HG03521 (cell line): Measurements from ENCODE around the gene NRCAM.
A peak's percentile ranks its signal among the peaks of the same experiment; 100 is the strongest.
"Not testable (repeated sequence)": the region's sequence is repeated elsewhere in the genome, so short reads cannot be mapped to it uniquely, and the experiment has no call there.

ENCODE experiments used
- ATAC-seq: cut with Tn5 transposase; IDR thresholded peaks from one replicate; pipeline ENCODE4 v1.9.1; 2021; ENCODE audit warnings: mild to moderate bottlenecking, moderate library complexity; ENCODE audit not compliant: unreplicated experiment

The NRCAM gene

GRCh38 chr7:108455998-108456677 lies at the start of gene NRCAM:
TSS of gene NRCAM (minus strand) at chr7:108456436. CDS start at chr7:108240064, 216,372 bp downstream.
- no peak for ATAC-seq

GRCh38 chr7:108504576-108504975 lies 48.3 kb upstream of the NRCAM start:
- ATAC-seq = not testable (repeated sequence)

DNA sequence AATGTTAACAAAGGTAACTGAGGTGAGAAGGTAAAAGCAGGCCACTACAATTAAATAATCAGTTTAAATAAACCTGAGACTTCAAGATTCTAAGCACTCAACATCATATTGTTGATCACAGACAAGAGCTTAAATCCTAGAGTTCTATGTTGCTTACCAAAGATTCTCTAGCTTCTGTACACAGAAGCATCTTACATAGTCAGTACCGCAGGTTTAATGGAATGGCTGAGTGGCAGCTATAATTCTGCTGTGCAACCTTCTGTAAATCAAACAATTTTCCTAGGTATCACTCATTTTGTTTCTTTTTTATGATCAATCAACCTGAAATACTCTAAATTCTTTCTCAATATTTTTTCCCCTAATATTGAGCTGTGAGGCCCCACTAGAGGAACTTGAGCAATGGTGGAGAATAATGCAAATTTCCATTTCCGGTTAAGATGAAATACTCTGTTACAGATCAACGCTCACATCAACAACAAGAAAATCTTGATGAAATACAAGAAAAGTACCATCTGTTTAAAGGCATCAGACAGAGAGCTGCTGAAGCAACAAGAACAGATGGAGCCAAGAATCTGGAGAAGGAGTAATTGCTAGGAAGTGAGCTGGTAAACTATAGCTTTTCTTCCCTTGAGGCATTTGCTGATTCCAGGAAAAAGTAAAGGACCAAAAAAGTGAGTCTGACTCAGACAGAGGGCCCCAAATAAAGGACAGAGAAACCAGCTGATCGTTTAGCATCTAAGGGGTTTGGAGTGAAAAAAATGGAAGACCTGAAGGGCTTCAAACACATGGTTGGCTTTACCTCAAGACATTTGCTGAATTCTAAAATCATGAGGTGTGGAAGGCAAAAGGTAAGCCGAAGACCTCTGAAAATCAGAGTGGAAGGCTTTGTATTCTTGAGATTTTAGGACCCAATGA lies 47.1 kb upstream of the NRCAM start:
- ATAC-seq = peak; percentile 90

- no peak for ATAC-seq
Measured at GRCh38 chr7:108499566-108499965, 43.3 kb upstream of the NRCAM start.

DNA sequence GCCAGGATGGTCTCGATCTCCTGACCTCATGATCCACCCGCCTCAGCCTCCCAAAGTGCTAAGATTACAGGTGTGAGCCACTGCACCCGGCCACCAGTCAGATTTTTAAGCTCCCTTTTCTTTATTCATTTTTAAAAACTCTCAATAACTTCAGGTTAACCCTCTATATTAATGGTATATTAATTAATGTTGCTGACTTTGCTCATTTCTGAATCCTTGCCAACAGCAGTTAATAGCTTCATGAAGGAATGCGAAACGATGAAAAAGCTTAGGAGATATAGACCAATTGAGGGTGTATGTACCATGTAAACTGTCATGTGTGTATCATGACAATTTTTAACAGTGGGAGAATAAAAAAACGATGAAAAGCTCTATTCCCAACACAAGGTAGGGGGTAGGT lies 42.2 kb upstream of the NRCAM start:
- no peak for ATAC-seq

DNA sequence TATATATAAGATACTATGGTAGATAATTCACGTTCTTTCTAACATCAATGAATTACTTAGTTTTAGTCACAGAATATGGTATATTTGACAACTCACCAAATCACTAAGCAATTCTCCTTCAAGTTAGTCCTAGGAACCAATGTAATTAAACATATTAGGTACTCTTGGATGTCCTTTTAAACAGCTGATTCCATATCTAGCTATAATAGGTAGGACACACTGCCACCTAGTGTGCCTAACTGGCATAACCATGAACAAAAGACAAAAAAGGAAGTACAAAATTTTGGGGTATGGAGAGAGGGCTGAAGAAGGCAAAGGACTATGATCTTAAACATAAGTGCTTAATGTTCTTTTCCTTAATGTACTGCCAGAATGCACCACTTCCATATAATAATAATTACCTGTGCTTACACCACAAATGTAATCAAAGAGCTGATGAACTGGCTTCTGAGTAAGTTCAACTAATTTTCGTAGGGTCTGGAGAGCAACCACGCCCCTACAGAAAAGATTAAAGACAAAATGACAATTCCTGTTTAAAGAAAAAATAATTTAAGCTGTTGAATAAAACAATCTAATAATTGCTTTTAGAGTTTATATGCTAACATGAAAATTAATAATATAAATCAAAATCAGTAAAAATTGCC lies 41.0 kb upstream of the NRCAM start:
- ATAC-seq = peak; percentile 87

DNA sequence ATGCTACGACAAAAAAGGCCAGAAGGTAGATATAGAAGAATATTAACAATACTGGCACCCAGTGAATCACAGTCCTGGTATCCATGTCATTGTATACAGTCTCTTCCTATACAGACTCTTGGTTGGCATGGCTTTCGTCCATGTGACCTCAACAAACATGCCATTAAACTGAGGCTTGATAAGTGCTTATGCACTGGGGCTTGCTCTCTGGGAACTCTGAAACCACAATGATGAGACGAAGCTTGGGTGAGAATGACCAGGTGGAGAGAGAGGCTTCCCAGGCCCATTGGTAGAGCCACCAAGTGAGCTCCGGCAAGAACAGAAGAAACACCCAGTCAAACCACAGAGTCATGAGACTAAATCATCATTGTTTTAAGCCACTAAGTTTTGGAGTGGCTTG lies 36.5 kb upstream of the NRCAM start:
- ATAC-seq = no peak

DNA sequence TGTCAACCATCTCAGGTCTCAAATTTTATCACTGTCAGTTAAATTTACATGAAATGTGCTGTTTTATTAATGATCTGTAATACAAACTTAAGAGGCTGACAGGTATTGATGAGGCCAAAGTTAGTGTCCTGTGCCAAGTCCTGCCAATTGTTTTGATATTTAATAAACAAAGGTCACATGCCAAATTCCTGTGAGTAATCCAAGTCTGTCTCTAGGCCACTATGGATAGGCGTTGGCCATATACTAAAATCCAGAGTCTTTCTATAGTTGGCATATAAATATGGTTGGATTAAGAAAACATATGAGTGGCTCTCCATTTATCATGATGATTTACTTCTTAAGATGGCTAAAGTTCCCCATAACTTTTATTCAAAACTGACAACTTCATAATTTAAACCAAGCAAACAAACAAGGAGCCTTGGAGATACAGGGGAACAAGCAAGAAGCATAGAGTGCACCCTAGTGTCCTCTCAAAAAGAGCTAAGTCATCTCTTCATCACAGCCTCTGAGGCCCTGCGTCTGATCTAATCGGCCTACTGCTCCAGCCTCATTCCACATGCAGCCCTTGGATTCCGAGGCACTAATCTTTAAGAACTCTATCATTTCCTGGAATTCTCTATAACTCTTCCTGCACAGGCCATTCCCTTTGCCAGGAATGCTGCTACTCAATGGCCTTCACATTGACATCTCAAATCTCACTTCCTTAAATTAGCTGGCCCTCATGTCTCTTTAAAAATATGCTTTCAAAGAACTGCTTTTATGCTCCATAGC lies 32.7 kb upstream of the NRCAM start:
- ATAC-seq = no peak

DNA sequence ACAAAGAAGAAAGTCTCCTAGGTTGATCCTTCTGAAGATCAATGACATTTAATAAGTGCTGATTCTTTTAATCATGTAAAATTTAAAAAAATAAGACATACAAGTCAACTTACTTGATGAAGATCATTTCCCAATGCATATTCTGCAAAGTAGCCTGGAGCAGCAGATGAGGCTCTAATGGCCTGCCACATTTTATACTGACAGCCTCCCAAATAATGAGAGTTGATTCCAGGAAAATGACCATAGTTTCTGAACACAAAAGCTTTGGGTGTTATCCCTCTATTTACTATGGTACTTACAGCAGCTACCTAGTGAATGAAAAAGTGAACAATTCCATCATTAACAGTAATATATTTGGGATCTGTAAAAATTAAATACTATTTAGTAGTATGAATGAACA lies 31.4 kb upstream of the NRCAM start:
- ATAC-seq = no peak

- ATAC-seq = no peak
Measured at GRCh38 chr7:108486291-108486966, 30.2 kb upstream of the NRCAM start.

DNA sequence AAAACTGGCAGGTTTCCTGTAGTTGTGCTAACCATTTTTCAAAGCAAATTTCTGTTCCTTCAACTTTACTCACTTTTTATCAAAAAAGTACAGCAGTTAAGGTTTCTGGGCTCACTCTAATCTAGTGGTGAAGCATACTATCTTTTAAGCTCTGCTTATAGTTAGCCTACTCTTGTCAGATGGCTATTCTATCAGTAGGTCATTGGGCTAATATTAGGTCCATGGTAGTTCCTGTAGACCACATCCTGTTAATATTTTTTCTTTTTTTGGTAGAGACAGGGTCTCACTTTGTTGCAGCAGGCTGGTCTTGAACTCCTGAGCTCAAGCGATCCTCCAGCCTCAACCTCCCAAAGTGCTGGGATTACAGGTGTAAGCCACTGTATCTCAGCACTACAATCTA lies 27.9 kb upstream of the NRCAM start:
- ATAC-seq = no peak

DNA sequence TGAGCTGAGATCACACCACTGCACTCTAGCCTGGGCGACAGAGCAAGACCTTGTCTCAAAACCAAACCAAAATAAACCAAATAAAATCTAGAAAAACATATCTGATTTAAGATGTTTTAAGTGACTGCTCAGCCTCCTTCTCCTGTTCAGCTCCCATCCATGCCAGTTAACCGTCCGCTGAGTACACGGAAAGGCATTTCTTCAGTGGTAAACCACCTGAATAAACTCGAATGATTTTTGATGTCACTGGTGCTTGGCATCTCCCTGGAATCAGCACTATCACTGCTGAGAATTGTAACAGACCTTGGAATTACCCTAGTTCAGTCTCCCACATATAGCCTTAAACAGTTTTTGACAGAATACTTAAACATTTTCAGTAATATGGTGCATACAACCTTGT lies 24.1 kb upstream of the NRCAM start:
- no peak for ATAC-seq

DNA sequence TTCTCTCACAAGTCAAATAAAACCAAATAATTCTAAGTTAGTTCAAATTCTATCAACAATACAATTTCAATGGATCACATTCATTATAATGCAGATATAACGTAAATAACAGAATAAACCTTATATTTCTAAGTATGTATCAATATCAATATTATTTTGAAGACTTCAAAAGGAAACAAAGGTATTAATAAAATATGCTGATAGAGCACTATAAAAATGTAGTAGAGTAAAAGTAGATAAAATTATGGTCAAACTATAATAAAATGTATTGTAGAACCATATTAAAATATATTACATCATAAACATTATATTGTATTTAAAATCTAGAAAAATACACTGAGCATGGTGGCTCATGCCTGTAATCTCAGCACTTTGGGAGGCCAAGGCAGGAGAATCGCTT lies 23.5 kb upstream of the NRCAM start:
- no peak for ATAC-seq

DNA sequence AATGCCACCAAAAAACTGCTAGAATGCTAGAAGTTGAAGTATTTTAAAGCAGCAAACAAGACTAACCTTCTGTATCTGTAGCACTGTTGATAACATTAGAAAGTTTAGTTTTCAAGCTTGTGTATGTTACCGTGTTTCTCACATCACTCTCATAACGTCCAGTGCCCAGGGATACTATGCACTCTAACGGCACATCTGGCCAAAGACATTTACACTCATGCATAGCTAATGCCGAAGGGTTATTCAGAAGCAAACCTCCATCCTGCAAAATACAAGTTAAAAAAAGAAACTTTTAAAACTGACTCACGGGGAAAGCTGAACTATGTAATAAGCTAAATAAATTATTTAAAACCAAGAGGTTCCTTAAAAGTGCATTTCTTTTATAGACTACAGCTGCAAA lies 22.9 kb upstream of the NRCAM start:
- ATAC-seq = no peak

- no peak for ATAC-seq
Measured at GRCh38 chr7:108468246-108468645, 12.0 kb upstream of the NRCAM start.

DNA sequence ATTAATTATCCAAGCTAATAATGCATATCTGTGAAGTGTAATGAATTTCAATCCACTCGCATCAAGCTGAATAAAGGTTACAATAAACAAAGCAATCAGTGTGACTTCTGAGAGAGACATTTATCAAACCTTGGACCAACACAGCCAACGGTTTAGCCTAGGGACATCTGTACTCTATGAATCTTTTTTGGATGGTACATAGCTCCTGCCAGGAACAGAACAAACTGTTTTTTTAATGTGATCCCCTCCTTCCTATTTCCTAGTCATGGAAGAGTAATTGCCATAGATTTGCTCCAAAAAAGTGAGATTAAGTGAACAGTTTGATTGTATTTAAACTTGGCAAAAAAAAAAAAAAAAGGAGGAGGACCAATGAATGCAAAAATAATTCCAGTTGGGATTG lies 11.2 kb upstream of the NRCAM start:
- no peak for ATAC-seq

DNA sequence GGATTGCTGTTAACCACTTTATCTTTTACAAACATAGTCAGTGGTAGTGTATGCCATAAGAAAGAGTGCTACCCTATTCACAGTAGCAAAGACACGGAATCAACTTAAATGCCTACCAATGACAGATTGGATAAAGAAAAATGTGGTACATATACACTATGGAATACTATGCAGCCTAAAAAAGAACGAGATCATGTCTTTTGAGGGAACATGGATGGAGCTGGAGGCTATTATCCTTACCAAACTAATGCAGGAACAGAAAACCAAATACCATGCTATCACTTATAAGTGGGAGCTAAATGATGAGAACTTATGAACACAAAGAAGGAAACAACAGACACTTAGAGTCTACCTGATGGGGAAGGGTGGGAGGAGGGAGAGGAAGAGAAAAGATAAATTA lies 10.1 kb upstream of the NRCAM start:
- not testable (repeated sequence) for ATAC-seq

DNA sequence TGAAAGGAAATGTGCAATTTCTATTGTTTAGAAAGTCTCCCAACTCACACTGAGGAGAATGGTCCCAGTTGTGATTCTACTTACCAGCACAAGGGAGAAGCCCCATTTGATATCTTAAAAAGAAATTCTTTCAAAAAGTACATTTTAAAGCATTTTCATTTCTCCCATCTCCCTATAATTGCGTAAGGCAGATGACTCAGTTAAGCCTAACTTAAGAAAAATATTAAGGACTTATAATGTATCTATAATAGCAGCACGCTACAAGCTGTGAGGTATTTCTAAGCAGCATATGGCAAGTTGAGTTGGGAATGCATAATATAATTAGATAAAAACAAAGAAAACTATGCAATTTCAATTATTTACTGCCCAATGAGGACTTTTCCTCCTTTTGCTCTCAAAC lies 8.5 kb upstream of the NRCAM start:
- no peak for ATAC-seq

DNA sequence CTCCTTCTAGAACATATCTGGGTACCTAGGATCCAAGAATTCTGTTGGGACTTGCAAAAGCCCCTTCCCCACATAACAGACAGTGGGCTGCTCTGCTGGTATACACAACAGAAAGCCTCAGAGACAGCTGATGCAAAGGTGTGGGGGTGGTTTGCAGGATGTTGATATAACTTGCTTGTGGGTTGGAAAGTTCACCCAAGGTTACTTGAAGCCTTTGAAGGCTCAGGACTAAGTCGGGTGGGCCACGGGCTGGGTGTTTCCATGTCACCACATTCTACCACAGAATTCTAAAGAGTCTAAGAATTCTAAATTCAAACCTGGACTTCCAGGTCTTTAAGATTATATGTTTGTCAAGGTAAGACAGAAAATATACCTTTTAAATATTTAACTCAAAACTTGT lies 7.4 kb upstream of the NRCAM start:
- no peak for ATAC-seq

- ATAC-seq = no peak
Measured at GRCh38 chr7:108461840-108462239, 5.6 kb upstream of the NRCAM start.
